GM12801 (cell line): ENCODE measurements around the gene NFKBIB.

ENCODE experiments used
- TF ChIP-seq, protein P1 (sequence below): IDR thresholded peaks from one replicate; pipeline ENCODE4 v1.5.1; 2011; ENCODE audit warnings: control low read depth; ENCODE audit not compliant: insufficient read length; ENCODE audit errors: extremely low read depth

The NFKBIB gene

DNA sequence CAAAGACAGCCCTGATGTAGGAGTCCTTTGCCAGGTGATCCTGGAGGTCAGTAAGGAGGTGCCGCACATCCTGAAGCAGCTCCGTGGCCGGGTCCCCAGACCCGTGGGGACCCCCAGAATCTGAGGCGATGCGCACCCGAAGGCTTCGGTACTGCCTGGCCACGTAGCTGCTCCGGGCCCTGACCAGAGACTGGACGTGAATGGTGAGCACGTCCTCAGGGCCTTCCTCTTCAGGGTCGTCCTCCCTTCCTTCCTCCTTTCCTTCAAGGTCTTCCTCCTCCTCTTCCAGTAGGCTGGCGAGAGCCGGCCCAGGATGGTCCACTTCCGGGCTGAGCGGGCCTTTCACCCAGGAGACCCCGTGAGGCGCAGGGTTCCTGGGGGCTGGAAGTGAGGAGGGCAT lies 29.2 kb upstream of the NFKBIB start:
- TF ChIP-seq, protein P1, sequence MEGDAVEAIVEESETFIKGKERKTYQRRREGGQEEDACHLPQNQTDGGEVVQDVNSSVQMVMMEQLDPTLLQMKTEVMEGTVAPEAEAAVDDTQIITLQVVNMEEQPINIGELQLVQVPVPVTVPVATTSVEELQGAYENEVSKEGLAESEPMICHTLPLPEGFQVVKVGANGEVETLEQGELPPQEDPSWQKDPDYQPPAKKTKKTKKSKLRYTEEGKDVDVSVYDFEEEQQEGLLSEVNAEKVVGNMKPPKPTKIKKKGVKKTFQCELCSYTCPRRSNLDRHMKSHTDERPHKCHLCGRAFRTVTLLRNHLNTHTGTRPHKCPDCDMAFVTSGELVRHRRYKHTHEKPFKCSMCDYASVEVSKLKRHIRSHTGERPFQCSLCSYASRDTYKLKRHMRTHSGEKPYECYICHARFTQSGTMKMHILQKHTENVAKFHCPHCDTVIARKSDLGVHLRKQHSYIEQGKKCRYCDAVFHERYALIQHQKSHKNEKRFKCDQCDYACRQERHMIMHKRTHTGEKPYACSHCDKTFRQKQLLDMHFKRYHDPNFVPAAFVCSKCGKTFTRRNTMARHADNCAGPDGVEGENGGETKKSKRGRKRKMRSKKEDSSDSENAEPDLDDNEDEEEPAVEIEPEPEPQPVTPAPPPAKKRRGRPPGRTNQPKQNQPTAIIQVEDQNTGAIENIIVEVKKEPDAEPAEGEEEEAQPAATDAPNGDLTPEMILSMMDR: no peak

DNA sequence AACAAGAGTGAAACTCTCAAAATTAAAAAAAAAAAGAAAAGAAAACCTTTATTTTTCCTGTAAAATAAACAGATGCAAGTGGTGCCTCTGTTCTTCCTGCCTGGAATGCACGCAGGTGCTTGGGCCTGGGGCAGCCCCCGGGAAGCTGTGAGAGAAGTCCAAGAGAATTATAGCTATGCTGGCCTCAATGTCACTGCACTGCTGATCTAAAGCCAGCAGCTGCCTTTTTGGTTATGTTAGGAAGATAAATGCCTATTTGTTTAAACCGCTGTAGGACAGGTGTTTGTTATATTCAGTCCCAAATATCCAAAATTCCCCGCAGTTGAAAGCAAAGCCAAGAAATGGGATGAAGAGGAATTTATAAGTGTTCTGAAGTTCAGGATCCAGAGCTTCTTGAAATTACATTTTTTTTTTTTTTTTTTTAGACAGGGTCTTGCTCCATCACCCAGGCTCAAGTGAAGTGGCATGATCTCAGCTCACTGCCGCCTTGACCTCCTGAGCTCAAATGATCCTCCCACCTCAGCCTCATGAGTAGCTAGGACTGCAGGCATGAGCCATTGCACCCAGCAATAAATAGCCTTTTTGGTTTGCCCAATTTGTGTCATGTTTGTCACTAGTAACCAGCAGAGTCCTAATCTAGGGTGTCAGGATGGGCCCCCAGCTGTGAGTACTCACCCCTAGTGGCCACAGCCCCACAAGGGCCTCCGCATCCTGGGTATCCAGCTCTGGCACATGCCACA lies 23.9 kb upstream of the NFKBIB start:
- TF ChIP-seq, protein P1: no peak

DNA sequence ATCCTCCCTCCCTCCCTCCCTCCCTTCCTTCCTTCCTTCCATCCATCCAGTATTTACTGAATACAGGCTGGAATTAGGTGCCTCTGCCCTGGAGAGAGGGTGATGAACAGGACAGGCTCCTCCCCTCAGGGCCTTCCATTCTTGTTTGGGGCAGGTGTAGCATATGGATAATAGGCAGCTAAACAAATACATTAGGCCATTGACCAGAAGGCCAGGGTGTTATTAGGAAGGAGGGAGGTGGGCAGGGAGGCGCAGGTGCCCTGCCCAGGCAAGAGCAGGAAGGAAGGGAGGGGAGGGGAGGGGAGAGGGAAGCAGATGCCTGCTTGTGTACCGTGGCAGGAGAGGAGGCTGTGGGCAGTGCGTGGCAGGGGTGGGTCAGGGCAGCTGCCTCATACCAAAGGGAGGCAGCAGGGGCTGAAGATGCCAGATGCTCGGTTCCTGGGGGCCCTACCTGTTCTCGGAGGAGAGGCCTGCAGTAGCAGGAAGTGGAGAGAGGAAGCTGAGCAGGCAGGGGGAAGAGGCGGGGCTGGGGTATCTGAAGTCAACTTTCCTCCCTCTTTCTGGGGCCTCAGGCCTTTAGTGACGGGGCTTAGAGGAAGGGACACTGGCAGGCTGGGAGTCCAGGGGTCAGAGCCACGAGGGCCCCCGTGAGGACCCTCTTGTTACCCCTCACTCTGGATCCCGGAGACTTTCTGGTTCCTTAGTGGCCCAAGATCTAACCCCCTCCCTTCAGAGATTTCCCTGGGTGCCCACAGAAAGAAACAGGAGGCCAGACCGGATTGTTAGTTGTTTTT lies 21.8 kb upstream of the NFKBIB start, which contains the start of gene RINL:
Gene RINL, minus strand, starts transcription at position 495 of the 794 bp plus-strand sequence. CDS start 1,533 bp downstream, outside the sequence.
- TF ChIP-seq, protein P1: no peak

DNA sequence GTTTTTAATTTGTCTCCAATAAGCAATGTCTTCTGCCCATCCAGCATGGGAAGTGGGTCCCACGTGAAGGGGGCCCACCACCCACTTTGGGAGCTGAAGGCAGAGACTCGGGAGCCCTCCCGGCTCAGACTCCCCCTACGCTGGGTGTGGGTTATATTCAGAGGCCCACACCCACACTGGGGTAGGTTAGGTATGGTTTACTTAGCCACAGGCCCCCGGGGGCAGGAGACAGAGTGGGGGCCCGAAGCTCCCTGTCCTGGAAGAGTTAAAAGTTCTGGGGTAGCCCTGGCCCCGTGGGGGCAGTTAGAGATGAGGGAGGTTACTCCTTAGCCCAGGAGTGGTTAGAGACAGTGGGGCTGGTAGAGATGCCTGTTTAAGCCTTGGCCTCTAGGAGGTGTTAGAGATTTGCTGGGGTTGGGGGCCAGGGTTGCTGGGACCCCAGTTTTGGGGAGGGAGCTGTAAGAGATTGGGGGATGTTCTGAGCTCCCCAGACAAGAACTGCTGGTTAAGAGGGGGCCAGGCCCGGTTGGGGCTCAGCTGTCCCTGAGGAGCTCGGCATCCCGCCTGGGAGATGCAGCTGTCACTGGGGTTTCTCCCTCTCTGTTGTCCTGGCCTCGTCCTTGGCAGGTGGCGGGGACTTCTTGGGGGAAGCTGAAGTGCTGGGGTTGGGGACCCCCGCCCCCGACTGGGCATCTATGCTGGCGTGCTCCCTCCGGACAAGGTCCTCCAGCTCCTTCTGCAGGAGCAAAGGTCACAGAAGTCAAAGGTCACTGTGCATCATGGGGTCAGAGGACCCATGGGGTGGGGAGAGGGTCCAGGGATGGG lies 21.0 kb upstream of the NFKBIB start:
- TF ChIP-seq, protein P1: no peak

DNA sequence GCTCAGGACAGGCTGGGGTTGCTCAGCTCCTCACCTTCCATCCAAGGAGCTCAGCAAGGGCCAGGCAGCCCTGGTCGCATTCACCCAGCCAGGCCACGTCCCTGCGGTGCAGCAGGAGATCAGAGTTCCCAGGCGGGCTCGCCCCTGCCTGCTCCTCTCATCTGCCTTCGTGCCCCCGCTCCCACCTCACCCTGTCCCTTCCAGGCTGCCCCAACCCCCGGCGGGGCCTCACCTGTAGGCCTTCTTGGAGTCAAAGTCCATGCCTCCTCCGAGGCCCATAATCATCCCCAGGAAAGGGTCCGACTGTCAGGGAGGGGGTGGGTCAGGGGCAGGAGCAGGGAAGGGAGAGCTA lies 20.4 kb upstream of the NFKBIB start:
- TF ChIP-seq, protein P1: no peak

DNA sequence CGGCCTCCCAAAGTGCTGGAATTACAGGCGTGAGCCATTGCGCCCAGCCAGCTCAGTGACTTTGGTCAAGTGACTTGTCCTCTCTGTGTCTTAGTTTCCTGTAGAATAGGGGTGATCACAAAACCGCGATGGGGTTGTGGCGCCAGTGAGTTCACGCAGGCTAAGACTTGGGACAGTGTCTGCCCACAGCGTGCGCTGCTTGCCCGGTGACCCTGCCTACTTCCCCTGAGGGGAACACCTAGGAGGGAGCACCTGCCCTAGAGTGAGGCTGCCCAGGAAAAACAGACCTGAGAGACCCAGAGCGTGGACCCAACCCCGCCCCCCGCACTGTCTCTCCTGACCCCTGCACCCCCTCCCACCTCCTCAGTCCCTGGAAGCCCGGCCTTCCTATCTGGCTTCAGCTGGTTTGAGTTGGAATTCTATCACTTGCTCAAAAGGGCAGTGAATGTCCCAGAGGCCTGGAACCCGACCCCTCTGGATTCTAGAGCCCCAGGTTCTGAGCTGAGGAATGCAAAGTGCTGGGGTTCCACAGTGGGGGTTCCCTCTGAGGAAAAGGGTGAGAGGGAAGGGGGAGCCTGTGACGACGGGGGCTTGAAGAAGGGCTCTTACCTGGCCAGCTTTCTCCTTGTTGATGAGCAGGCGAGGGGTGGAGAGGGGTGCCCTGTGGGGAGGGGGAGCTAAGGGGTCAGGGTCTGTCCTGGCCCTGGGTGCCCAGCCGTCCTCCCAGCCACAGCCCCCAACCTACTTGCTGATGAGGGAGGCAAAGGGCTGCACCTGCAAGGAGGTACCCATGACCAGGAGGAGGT lies 19.5 kb upstream of the NFKBIB start:
- TF ChIP-seq, protein P1: no peak
